Measurements from ENCODE around the gene CARF. TPM values are rescaled to one million over a fixed set of nuclear protein-coding genes. Genes with fewer than 3 reads are reported as not detected.

The CARF gene
- total RNA-seq, 1 experiment from 2014 or later = 4.2 TPM

GRCh38 chr2:202976809-202977208, 64.7 kb downstream of the CARF start:
- Histone ChIP-seq H3K4me1 (ENCODE audit: control insufficient read depth in 1 of 2, insufficient read depth in 2 of 2, low read length in 2 of 2) (no peaks in the 10 kb centered on the region), H4K20me1 (ENCODE audit: insufficient read depth) (no peaks in the 10 kb centered on the region), H2AFZ (ENCODE audit: low read depth, low read length, poor library complexity, severe bottlenecking) (no peak overlapping the region), H3K79me2 (ENCODE audit: insufficient read depth, low read length) (no peaks in the 10 kb centered on the region), H3K9ac (ENCODE audit: low read length) (no peak overlapping the region), H3K4me3 (replicated peaks in 1 of 2; ENCODE audit: low read depth in 1 of 2, low read length in 2 of 2) (no peak overlapping the region), H3K4me2 (ENCODE audit: low read length) (no peak overlapping the region), H3K27ac (ENCODE audit: low read depth, low read length) (no peak overlapping the region), H3K27me3 (ENCODE audit: insufficient read depth, low read length) (no peaks in the 10 kb centered on the region), H3K9me2 (ENCODE audit: insufficient read depth) (no peaks in the 10 kb centered on the region; the same call in 1 of the 2 replicates), H3K9me3 (ENCODE audit: control insufficient read depth in 1 of 2, insufficient read depth in 1 of 2, low read depth in 1 of 2, low read length in 2 of 2) (no peaks in the 10 kb centered on the region), H3K36me3 (ENCODE audit: control insufficient read depth in 1 of 2, insufficient read depth in 2 of 2, low read length in 2 of 2) (no peaks in the 10 kb centered on the region)
- CTCF ChIA-PET = no interaction called here
- no TSS peak for BruUV-seq (replicated peaks)
- RAD21 ChIA-PET (ENCODE audit: low non-redundant PET in 1 of 2, low total read pairs in 2 of 2, uncharacterized antibody in 2 of 2, unreplicated experiment in 2 of 2) = no interaction called here
- POLR2A ChIA-PET = no interaction called here
- ATAC-seq (no peak), DNase-seq (ENCODE audit: low read depth, low spot score) (no peak)
- no peak for TF ChIP-seq FOSL1 (IDR thresholded peaks at IDR 0.05; ENCODE audit: low read depth)
- TF ChIP-seq EZH2phosphoT487 (IDR thresholded peaks at IDR 0.05; ENCODE audit: borderline replicate concordance) = no peak
- TF ChIP-seq RAD21 (IDR thresholded peaks at IDR 0.05; ENCODE audit: low read depth) = no peak
- TF ChIP-seq ELF1 (IDR thresholded peaks at IDR 0.05; ENCODE audit: borderline replicate concordance, low read depth) = no peak
- no peak for TF ChIP-seq SRF (IDR thresholded peaks at IDR 0.05; ENCODE audit: low read depth)
- TF ChIP-seq ZFX (IDR thresholded peaks at IDR 0.05) = no peak
- TF ChIP-seq JUND (IDR thresholded peaks at IDR 0.05) = no peak
- intact Hi-C loops (cut with micrococcal nuclease) = no loop called here

- no peak overlapping the region for H3K4me2 ChIP-seq (ENCODE audit: low read length)
- H3K27me3 ChIP-seq (ENCODE audit: insufficient read depth, low read length) = no peaks in the 10 kb centered on the region
- H3K9ac ChIP-seq (ENCODE audit: low read length) = no peak overlapping the region
- H4K20me1 ChIP-seq (ENCODE audit: insufficient read depth) = no peaks in the 10 kb centered on the region
- no peaks in the 10 kb centered on the region for H3K9me3 ChIP-seq (ENCODE audit: control insufficient read depth in 1 of 2, insufficient read depth in 1 of 2, low read depth in 1 of 2, low read length in 2 of 2)
- TF ChIP-seq EZH2 (IDR thresholded peaks at IDR 0.05) = no peak
- TF ChIP-seq ELF1 (IDR thresholded peaks at IDR 0.05; ENCODE audit: borderline replicate concordance, low read depth) = no peak
- TF ChIP-seq POLR2AphosphoS5 (IDR thresholded peaks at IDR 0.05; ENCODE audit: low read depth, low read length) = no peak
- no peak for TF ChIP-seq POLR2A (IDR thresholded peaks at IDR 0.05; ENCODE audit: borderline replicate concordance, extremely low read depth, insufficient read depth, insufficient read length)
- no peak for TF ChIP-seq RAD21 (IDR thresholded peaks at IDR 0.05; ENCODE audit: low read depth)
- no peak for TF ChIP-seq ATF3 (IDR thresholded peaks at IDR 0.05)
- no peak for TF ChIP-seq ZFX (IDR thresholded peaks at IDR 0.05)
- no peak for TF ChIP-seq SRF (IDR thresholded peaks at IDR 0.05; ENCODE audit: low read depth)
- TF ChIP-seq ZNF274 (IDR thresholded peaks at IDR 0.05; ENCODE audit: low read depth, low read length) = no peak
- H3K36me3 ChIP-seq (ENCODE audit: control insufficient read depth in 1 of 2, insufficient read depth in 2 of 2, low read length in 2 of 2) = no peaks in the 10 kb centered on the region
- H2AFZ ChIP-seq (ENCODE audit: low read depth, low read length, poor library complexity, severe bottlenecking) = no peak overlapping the region
- BruUV-seq (replicated peaks) = no TSS peak
- H3K27ac ChIP-seq (ENCODE audit: low read depth, low read length) = no peak overlapping the region
- no peak for ATAC-seq
- intact Hi-C loops (cut with micrococcal nuclease) = no loop called here
- CTCF ChIA-PET = no interaction called here
- no peaks in the 10 kb centered on the region; the same call in 1 of the 2 replicates for H3K9me2 ChIP-seq (ENCODE audit: insufficient read depth)
- RAD21 ChIA-PET (ENCODE audit: low non-redundant PET in 1 of 2, low total read pairs in 2 of 2, uncharacterized antibody in 2 of 2, unreplicated experiment in 2 of 2) = no interaction called here
- H3K4me1 ChIP-seq (ENCODE audit: control insufficient read depth in 1 of 2, insufficient read depth in 2 of 2, low read length in 2 of 2) = no peaks in the 10 kb centered on the region
- no peak for DNase-seq (ENCODE audit: low read depth, low spot score)
- POLR2A ChIA-PET = no interaction called here
- H3K4me3 ChIP-seq (replicated peaks in 1 of 2; ENCODE audit: low read depth in 1 of 2, low read length in 2 of 2) = no peak overlapping the region
- H3K79me2 ChIP-seq (ENCODE audit: insufficient read depth, low read length) = no peaks in the 10 kb centered on the region
Measured at GRCh38 chr2:202982779-202983491, 70.9 kb downstream of the CARF start.
